Measurements from ENCODE around the gene SRBD1. TPM values are rescaled to one million over a fixed set of nuclear protein-coding genes. Genes with fewer than 3 reads are reported as not detected.

Gene SRBD1
- total and polyA plus RNA-seq, 4 donors = 4.0 to 22.2 (median 10.0) TPM

GRCh38 chr2:45380131-45380836 is 230.8 kb downstream of the SRBD1 start:
- WGBS = 95% methylated on average over 3 of the region's 3 CpGs
- no peaks in the 10 kb centered on the region for H3K27me3 ChIP-seq (ENCODE audit: control insufficient read depth in 4 of 4, insufficient read depth in 4 of 4, low read length in 3 of 4)
- no peaks in the 10 kb centered on the region for H3K4me1 ChIP-seq (ENCODE audit: control insufficient read depth in 4 of 4, insufficient read depth in 4 of 4, low read length in 3 of 4)
- no peak overlapping the region for H3K27ac ChIP-seq (ENCODE audit: low read depth in 1 of 2, low read length in 2 of 2)
- no peak overlapping the region for H3K9ac ChIP-seq (ENCODE audit: low read depth in 1 of 2, low read length in 2 of 2)
- H3K9me3 ChIP-seq (ENCODE audit: control insufficient read depth in 4 of 4, low read length in 3 of 4) = no peaks in the 10 kb centered on the region
- no peak overlapping the region for H3K4me3 ChIP-seq (ENCODE audit: low read depth in 1 of 3, low read length in 3 of 3)
- TF ChIP-seq GABPA (IDR thresholded peaks at IDR 0.05 in 1 of 2, conservative IDR thresholded peaks at IDR 0.05 in 1 of 2) (no peak), EGR1 (IDR thresholded peaks at IDR 0.05; ENCODE audit: low read depth in 2 of 2) (no peak), TAF1 (conservative IDR thresholded peaks at IDR 0.05) (no peak), NR2F2 (IDR thresholded peaks at IDR 0.05) (no peak), CTCF (IDR thresholded peaks at IDR 0.05; ENCODE audit: low read depth, low read length, missing input control) (no peak)
- no peaks in the 10 kb centered on the region for H3K36me3 ChIP-seq (ENCODE audit: control insufficient read depth in 4 of 4, insufficient read depth in 3 of 4, low read depth in 1 of 4, low read length in 3 of 4)
- no peak for DNase-seq (ENCODE audit: low spot score)

- Histone ChIP-seq H3K4me3 (ENCODE audit: low read depth in 1 of 3, low read length in 3 of 3) (no peak overlapping the region), H3K9me3 (ENCODE audit: control insufficient read depth in 4 of 4, low read length in 3 of 4) (no peaks in the 10 kb centered on the region), H3K9ac (ENCODE audit: low read depth in 1 of 2, low read length in 2 of 2) (no peak overlapping the region), H3K4me1 (ENCODE audit: control insufficient read depth in 4 of 4, insufficient read depth in 4 of 4, low read length in 3 of 4) (no peaks in the 10 kb centered on the region), H3K27ac (ENCODE audit: low read depth in 1 of 2, low read length in 2 of 2) (no peak overlapping the region), H3K36me3 (ENCODE audit: control insufficient read depth in 4 of 4, insufficient read depth in 3 of 4, low read depth in 1 of 4, low read length in 3 of 4) (no peaks in the 10 kb centered on the region), H3K27me3 (ENCODE audit: control insufficient read depth in 4 of 4, insufficient read depth in 4 of 4, low read length in 3 of 4) (no peaks in the 10 kb centered on the region)
- 76% methylated on average over 3 of the region's 3 CpGs for whole genome bisulfite sequencing
- DNase-seq (ENCODE audit: low spot score) = no peak
- TF ChIP-seq SP1 (IDR thresholded peaks at IDR 0.05) (no peak), GABPA (IDR thresholded peaks at IDR 0.05 in 1 of 2, conservative IDR thresholded peaks at IDR 0.05 in 1 of 2) (no peak), NR2F2 (IDR thresholded peaks at IDR 0.05) (no peak), HNF4G (IDR thresholded peaks at IDR 0.05) (no peak), MAX (IDR thresholded peaks at IDR 0.05) (no peak), EGR1 (IDR thresholded peaks at IDR 0.05; ENCODE audit: low read depth in 2 of 2) (no peak), FOXA2 (IDR thresholded peaks at IDR 0.05) (no peak), CTCF (IDR thresholded peaks at IDR 0.05; ENCODE audit: low read depth, low read length, missing input control) (no peak), YY1 (IDR thresholded peaks at IDR 0.05) (no peak), HNF4A (conservative IDR thresholded peaks at IDR 0.05) (no peak), FOXA1 (IDR thresholded peaks at IDR 0.05) (no peak), REST (IDR thresholded peaks at IDR 0.05) (no peak)
- TF ChIP-seq, protein P1, sequence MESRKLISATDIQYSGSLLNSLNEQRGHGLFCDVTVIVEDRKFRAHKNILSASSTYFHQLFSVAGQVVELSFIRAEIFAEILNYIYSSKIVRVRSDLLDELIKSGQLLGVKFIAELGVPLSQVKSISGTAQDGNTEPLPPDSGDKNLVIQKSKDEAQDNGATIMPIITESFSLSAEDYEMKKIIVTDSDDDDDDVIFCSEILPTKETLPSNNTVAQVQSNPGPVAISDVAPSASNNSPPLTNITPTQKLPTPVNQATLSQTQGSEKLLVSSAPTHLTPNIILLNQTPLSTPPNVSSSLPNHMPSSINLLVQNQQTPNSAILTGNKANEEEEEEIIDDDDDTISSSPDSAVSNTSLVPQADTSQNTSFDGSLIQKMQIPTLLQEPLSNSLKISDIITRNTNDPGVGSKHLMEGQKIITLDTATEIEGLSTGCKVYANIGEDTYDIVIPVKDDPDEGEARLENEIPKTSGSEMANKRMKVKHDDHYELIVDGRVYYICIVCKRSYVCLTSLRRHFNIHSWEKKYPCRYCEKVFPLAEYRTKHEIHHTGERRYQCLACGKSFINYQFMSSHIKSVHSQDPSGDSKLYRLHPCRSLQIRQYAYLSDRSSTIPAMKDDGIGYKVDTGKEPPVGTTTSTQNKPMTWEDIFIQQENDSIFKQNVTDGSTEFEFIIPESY (IDR thresholded peaks at IDR 0.05) = no peak
Measured at GRCh38 chr2:45379399-45380087, 231.5 kb downstream of the SRBD1 start.
